Natural killer cell (primary cell): Measurements from ENCODE around the gene ULK1. TPM values are rescaled to one million over a fixed set of nuclear protein-coding genes. Genes with fewer than 3 reads are reported as not detected.
A peak's percentile ranks its signal among the peaks of the same experiment; 100 is the strongest.

Experiments used
- ATAC-seq, 3 donors: fragments of 150-1000 bp in 2 of 3; fragments of 200-7000 bp in 1 of 3; cut with Tn5 transposase; 1 replicate in 1 of 3; 2 replicates in 2 of 3; pipeline ENCODE4 v1.10.0; 2021; ENCODE audit warnings: mild to moderate bottlenecking in 2 of 3, moderate library complexity in 2 of 3
- DNase-seq, 2 donors: peaks; one replicate each; pipeline versions ENCODE4 v3.0.0 to v3.0.0-alpha.2; 2013 to 2021; ENCODE audit warnings: mixed read lengths in 1 of 2
- H3K27ac ChIP-seq: one replicate; pipeline ENCODE4 v1.5.1; 2013; ENCODE audit warnings: mild to moderate bottlenecking, low read length
- H3K27me3 ChIP-seq: one replicate; pipeline ENCODE4 v1.6.1; 2013; ENCODE audit warnings: low read length; ENCODE audit not compliant: control insufficient read depth, insufficient read depth
- H3K36me3 ChIP-seq: one replicate; pipeline ENCODE4 v1.6.1; 2013; ENCODE audit warnings: low read length; ENCODE audit not compliant: control insufficient read depth, insufficient read depth
- H3K4me1 ChIP-seq: one replicate; pipeline ENCODE4 v1.6.1; 2013; ENCODE audit warnings: low read length; ENCODE audit not compliant: control insufficient read depth, insufficient read depth
- H3K4me3 ChIP-seq: one replicate; pipeline ENCODE4 v1.5.1; 2013; ENCODE audit warnings: low read length
- H3K9me3 ChIP-seq: one replicate; pipeline ENCODE4 v1.6.1; 2013; ENCODE audit warnings: low read length; ENCODE audit not compliant: control insufficient read depth, insufficient read depth
- H3K27ac Mint-ChIP-seq, 2 donors: one replicate each; pipeline ENCODE4 v1.8.0; 2022; ENCODE audit warnings: mild to moderate bottlenecking in 2 of 2, mixed read lengths in 2 of 2, moderate library complexity in 1 of 2
- H3K27me3 Mint-ChIP-seq, 2 donors: one replicate each; pipeline ENCODE4 v1.8.0; 2022; ENCODE audit warnings: low read depth in 2 of 2, mixed read lengths in 2 of 2
- H3K36me3 Mint-ChIP-seq: one replicate; pipeline ENCODE4 v1.8.0; 2022; ENCODE audit warnings: mixed read lengths
- H3K4me1 Mint-ChIP-seq, 2 donors: one replicate each; pipeline ENCODE4 v1.8.0; 2022; ENCODE audit warnings: mixed read lengths in 2 of 2
- H3K4me3 Mint-ChIP-seq: one replicate; pipeline ENCODE4 v1.8.0; 2022; ENCODE audit warnings: mild to moderate bottlenecking, moderate library complexity, mixed read lengths
- H3K9me3 Mint-ChIP-seq, 2 donors: one replicate each; pipeline ENCODE4 v1.8.0; 2022; ENCODE audit warnings: mixed read lengths in 2 of 2
- CTCF ChIP-seq: fragments of 200-600 bp; IDR thresholded peaks from one replicate; pipeline ENCODE4 v1.8.0; 2022; ENCODE audit warnings: antibody characterized with exemption
- WGBS: methylation state at CpG from one replicate; pipeline ENCODE4 v1.1.7; 2013; ENCODE audit warnings: missing lambda C conversion rate; ENCODE audit not compliant: insufficient coverage; 5-methylcytosine and 5-hydroxymethylcytosine counted together
- intact Hi-C: fragments of 100-400 bp; cut with micrococcal nuclease; formaldehyde crosslinking; loops from one replicate; pipeline ENCODE4 v1.14.2; 2022
- total RNA-seq, 4 donors: library from RNA; stranded (reverse); fragments of 120-200 nt in 1 of 4; gene quantifications; one replicate each; pipeline versions ENCODE4 v1.2.3 to v1.2.4, GENCODE V29; 2013 to 2022

ULK1 gene
- total RNA-seq, 3 donors from 2014 or later (not counting 1 experiment from before 2014, with no cell fraction given), result 99.1 to 142 (median 123) TPM

- no peak for ATAC-seq
- intact Hi-C loops, result loop anchor here (1.0 kb wide), 2 partner anchors 34 to 54 kb away; partner anchors contain the start of genes EP400 and PUS1
Observed at GRCh38 chr12:131895640-131896079, 1.2 kb downstream of the ULK1 start.

GRCh38 chr12:131896080-131896810 lies 1.8 kb downstream of the ULK1 start:
- H3K9me3 ChIP-seq, result no peaks in the 10 kb centered on the region
- no peaks in the 10 kb centered on the region for H3K27me3 Mint-ChIP-seq
- WGBS, result 5% methylated on average over 39 of the region's 39 CpGs
- ATAC-seq (peak; percentile 71 to 85 (median 73)), DNase-seq (peak; percentile 71 to 78)
- H3K36me3 Mint-ChIP-seq, result no peaks in the 10 kb centered on the region
- H3K4me1 ChIP-seq, result peaks cover 21% of the 10 kb centered on the region
- peak overlapping the region; percentile 43 for H3K27ac ChIP-seq
- H3K27me3 ChIP-seq, result no peaks in the 10 kb centered on the region
- no peak for TF ChIP-seq CTCF
- H3K4me3 Mint-ChIP-seq, result peak overlapping the region; percentile 88
- intact Hi-C loops, result loop anchor here (1.0 kb wide), 2 partner anchors 33 to 53 kb away; partner anchors contain the start of genes EP400 and PUS1
- H3K4me3 ChIP-seq, result peak overlapping the region; percentile 52
- H3K27ac Mint-ChIP-seq, result peak overlapping the region; percentile 77 to 92
- no peaks in the 10 kb centered on the region for H3K36me3 ChIP-seq
- H3K4me1 Mint-ChIP-seq, result peaks cover 0 to 31% of the 10 kb centered on the region in 2 donors
- H3K9me3 Mint-ChIP-seq, result no peaks in the 10 kb centered on the region

More at GRCh38 chr12:131895640-131896079, 1.2 kb downstream of the ULK1 start:
- no peak for TF ChIP-seq CTCF
- Mint-ChIP-seq H3K27ac (peak overlapping the region; percentile 77 to 92), H3K36me3 (no peaks in the 10 kb centered on the region), H3K4me1 (peaks cover 0 to 31% of the 10 kb centered on the region in 2 donors), H3K4me3 (peak overlapping the region; percentile 88), H3K9me3 (no peaks in the 10 kb centered on the region), H3K27me3 (no peaks in the 10 kb centered on the region)
- Histone ChIP-seq H3K4me1 (peaks cover 21% of the 10 kb centered on the region), H3K36me3 (no peaks in the 10 kb centered on the region), H3K27me3 (no peaks in the 10 kb centered on the region), H3K9me3 (no peaks in the 10 kb centered on the region), H3K27ac (peak overlapping the region; percentile 9), H3K4me3 (peak overlapping the region; percentile 52)
- peak in 1 of 2 donors; percentile 49 for DNase-seq
- WGBS, result 7% methylated on average over 9 of the region's 12 CpGs

GRCh38 chr12:131896811-131897270 lies 2.4 kb downstream of the ULK1 start:
- no peaks in the 10 kb centered on the region for H3K9me3 ChIP-seq
- Mint-ChIP-seq H3K9me3 (no peaks in the 10 kb centered on the region), H3K27me3 (no peaks in the 10 kb centered on the region), H3K4me1 (peaks cover 0 to 36% of the 10 kb centered on the region in 2 donors), H3K4me3 (peak overlapping the region; percentile 88), H3K36me3 (no peaks in the 10 kb centered on the region), H3K27ac (peak overlapping the region; percentile 77 to 92)
- H3K27ac ChIP-seq, result peak overlapping the region; percentile 43
- H3K36me3 ChIP-seq, result no peaks in the 10 kb centered on the region
- no peaks in the 10 kb centered on the region for H3K27me3 ChIP-seq
- intact Hi-C loops, result loop anchor here (1.0 kb wide), 2 partner anchors 32 to 52 kb away; partner anchors contain the start of genes EP400 and PUS1
- TF ChIP-seq CTCF, result no peak
- H3K4me3 ChIP-seq, result peak overlapping the region; percentile 52
- H3K4me1 ChIP-seq, result peaks cover 27% of the 10 kb centered on the region
- WGBS, result 43% methylated on average over 14 of the region's 14 CpGs
- ATAC-seq (no peak), DNase-seq (peak in 1 of 2 donors; percentile 14)
